Measurements from ENCODE around the gene KCTD1.

Gene KCTD1

DNA sequence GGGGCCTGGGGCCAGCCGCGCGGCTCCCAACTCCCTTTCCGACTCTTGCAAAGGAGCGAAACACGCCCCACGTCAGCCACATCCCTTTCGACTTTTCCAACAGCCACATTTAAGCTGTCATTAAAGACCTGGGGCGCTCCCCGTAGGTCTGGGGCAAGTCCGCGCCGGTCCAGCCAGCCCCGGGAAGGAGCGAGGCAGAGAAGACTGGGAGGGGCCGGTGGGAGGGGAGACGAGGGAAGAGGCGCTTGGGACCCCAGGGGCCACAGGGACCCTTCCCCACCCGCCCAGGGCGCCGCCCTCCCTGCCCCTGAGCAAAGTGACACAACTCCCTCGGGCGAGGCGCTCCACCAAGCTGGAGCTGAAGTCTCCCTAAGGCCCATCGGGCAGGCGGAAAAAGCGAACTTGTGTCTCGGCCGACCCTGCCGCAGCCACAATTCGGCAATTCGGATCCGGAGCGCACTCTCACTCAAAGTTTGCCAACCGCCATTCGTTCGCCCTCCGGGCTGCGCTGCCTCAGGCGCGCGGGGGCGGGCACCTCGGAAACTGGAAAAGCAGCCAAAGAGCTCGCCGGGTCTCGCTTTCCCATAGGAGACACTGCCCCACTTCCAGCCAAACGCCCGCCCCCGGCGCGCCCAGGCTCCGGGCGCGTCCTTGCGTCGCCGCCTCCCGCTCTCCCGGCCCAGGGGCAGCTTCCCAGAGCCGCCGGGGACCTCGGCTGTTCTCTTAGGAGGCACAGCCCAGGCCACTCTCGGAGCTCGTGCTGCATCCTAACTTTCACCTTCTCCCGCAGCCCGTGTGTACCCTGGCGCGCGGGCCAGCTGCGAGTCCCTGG, 1.1 kb upstream of the KCTD1 start:
- DNase-seq: peak in 1 of 2 donors; percentile 13

DNA sequence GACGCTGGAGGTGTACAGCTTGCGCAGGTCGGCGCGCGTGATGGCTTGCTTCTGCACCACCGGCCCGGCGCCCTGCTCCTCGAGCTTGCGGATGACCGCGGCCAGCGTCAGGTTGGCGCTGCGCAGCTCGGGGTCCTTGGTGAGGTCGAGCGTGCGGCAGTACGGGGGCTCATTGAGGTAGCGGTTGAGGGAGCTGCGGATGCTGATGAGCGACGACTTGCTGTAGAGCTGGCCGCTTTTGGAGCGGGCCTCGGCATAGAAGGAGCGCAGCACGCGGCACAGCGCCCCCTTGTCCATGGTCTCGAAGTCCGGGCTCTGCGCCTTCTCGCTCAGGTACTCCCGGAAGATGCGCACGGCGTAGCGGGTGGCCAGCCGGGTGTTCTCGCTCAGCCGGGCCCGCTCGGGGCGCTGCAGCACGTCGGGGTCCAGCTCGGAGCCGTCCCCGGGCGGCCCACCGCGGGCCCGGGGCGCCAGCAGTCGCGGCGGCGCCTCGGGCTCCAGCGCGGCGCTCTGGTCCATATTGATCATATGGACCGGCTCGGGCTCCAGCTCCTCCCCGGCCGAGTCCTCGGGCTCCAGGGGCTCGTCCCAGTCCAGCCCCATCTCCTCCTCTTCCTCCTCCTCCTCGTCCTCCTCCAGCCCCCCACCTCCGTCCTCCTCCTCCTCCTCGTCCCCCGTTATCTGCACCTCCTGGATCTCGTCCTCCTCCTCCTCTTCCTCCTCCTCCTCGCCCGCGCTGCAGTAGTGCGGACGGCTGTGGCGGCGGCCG, 523 bp downstream of the KCTD1 start:
- peak; percentile 36 to 46 for DNase-seq

DNA sequence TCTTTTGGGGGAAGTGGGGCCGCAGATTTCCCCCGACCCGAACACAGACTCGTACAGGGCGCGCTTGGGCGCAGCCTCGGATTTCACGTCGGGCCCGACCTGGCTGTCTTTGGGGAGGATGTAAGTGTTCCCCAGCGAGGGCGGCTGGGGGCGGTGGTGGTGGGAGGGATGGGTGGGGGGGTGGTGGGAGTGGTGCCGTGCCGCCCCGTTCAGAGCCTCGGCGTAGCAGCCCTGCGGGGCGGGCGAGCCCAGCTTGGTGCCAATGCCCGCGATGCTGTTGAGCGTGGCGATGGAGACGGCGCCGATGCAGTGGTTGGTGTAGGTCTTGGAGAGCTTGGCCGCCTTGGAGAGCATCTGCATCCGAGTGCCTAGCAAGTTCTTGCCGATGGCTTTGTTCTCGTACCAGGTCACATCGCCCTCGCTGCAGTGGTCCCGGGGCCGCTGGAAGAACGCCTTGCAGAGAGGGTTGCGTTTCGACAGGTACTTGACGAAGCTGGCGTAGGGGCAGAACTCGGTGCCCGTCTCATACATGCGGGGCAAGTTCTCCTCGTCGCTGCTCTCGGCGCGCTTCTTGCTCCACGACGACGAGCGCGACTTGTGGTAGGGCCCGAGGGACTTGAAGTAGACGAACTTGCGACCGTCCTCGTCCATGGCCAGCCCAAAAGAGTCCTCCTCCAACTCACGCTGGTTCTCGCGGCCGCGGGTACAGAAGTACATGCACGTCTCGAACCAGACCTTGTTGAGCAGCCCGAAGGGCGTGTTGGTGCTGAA, 1.3 kb downstream of the KCTD1 start:
- DNase-seq: no peak

DNA sequence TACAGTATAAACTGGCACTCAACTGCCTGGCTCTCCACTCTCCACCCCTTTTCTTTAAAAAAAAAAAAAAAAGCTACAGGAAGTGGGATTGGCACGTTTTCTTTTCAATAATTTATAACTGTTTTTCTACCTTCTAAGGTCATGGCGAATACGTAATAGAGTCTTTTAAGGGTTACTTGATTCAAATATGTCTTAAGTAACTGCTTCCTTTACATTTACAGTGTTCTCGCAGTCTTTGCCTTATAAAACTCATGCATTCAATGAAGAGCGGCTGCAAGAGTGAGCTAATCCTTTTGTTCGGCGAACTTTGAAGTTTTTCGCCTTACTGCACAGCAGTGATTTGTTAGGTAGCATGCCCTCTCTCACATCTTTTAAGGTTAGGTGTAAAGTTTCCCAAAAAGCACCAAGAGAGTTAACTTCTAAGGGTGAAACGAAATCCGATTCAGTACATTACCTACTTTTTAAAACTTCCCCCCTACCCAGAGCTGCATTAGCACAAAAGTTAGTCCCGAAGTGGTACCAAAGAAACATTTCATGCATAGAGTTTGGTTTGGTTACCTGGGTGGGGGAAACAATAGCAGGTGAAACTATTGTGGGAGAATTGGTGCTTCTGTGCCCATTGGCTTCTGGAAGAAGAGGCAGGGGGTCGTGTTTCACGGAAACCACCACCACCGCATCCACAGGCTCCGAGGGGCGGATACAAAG, 2.0 kb downstream of the KCTD1 start:
- no peak for DNase-seq

DNA sequence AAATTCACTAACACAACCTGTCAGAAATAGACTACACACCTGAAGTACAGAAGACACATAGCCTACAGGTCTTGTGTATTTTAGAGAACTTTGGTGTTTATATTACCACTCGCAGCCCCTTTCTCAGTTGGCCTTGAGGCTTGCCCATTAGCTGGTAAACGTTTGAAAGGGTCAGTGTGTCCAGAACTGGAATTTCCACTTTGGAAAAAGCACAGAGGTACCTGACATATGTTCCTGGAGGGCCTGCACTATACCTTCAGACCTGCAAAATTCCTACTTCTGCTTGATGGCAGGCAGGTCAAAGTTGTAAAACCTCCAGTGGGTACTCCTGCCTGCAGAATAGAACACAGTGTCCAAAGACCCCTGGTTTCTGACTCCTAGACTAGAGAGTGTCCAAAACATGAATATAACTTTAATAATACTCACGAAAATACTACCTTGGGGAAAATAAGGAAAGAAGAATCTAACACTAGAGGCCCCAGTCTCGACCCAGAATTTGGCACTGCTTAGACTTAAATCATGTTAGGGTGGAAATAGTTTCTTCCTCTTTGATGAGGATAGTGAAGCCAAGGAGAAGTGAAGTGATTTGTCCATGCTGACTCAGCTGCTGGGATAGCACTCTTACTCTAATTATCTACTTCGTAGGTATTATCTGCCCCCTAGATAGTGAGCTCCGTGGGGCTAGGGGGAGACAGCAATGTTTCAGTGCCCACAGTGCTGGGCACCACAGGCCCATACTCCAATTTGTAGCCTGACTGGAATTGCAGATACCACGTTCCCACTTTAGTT, 2.8 kb downstream of the KCTD1 start:
- DNase-seq: peak; percentile 12 to 19

DNA sequence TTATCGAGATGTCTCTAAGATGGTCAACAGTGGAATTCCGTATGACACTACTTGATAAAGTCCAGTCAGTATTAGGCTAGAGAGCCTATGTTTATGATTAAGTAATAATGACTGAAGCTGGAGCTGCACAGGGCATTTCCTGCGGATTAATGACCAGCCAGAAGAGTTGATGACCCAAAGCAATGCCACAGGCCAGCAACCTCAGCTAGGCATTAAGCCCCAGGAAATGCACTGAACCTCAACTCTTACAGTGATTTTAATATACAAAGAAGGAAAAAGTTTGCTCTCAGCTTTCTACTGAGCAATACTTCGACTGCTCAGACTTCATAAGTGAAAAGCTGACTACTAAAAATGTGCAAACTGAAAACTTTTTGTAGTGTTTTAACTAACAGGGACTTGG, 3.9 kb downstream of the KCTD1 start:
- DNase-seq: no peak

DNA sequence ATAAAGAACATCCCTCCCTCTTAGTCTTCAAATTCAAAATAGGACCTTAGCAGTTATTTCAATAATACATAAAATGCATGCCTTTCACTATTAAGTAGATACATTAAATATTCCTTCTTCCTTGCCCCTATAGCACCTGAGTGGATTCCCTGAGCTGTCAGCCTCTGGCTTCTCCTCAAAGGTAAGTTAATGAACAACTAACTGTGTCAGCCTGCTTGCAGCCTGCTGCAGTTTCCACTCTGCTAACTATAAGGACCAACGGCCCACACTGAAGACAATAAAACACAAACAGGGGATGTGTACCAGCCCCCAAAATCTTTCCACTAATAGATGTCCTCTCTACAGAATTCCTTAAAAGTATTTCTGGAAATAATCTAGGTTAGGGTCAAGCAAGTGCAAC, 5.0 kb downstream of the KCTD1 start:
- DNase-seq: no peak

DNA sequence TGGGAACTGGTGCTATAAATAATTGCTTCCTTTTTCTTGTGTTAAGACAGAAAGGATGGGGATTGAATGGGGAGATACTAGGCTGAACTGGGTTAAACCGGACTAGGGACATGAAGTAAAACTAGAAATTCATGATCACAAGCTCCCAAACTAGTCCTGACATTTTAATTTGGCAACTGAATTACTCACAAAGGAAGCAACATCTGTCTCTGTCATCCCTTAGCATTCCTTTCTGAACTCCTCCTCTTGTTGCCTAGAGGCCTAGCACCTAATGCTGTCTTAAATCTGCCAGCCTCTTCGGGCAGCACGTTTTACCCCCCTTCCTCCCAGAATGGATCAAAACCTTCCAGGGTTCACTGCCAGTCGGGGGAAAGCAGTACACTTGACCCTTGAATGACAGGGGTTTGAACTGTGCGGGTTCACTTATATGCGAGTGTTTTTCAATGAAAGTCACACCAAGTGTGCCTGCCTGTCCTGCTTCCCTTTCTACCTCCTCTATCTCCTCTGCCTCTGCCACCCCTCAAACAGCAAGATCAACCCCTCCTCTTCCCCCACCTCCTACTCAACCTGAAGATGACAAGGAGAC, 8.2 kb downstream of the KCTD1 start:
- no peak for DNase-seq

DNA sequence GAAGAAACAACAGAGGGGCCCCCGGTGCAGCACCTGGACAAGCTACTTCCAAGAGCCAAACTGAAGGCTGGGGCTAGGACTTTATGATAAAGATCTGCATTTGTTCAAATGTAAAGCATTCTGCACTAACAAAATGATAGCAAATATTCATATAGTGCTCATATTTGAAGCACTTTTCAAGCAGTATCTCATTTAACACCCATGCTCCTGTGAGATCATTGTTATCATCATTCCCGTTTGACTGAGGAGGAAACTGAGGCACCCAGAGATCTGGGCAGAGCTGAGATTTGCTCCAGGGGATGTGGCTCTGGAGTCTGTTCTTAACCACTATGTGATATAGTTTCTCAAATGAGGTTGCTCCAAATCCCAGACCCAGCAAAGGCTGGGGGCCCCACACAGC, 9.8 kb downstream of the KCTD1 start:
- DNase-seq: no peak

DNA sequence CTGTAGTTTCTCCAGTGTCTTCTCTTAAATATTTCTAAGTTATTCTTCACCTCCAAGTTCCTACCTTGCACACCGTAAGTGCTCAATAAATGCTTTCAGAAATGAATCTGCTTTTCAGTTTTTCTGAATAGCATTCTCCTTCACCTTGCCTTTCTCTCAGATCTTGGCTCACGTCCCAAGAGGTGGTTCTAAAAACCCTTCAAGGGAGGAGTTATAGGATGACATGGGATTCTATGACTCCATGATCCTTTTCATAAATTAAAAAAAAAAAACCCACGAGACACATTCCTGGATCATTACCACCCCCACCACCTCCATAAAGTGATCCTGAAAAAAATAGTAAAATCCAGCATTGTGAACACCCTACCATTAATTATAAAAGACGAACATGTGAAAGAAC, 11.7 kb downstream of the KCTD1 start:
- DNase-seq: no peak

DNA sequence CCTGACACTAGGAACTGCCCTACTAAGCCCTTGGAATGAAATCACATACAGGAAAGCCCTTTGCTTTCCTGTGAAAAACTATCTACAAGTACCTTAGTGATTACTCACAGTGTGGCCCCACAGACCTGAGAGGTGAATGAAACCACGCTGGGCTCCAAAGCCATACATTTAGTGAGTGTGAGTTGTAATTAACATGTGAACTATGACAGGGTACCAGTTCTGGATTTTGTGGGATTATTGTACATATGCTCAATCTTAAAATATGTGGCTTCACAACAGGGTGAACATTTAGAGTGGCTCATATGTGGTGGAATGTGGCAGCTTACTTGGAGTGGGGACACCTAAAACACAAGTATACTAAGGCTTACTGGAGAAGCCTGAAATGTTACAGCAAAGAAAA, 12.3 kb downstream of the KCTD1 start:
- no peak for DNase-seq

DNA sequence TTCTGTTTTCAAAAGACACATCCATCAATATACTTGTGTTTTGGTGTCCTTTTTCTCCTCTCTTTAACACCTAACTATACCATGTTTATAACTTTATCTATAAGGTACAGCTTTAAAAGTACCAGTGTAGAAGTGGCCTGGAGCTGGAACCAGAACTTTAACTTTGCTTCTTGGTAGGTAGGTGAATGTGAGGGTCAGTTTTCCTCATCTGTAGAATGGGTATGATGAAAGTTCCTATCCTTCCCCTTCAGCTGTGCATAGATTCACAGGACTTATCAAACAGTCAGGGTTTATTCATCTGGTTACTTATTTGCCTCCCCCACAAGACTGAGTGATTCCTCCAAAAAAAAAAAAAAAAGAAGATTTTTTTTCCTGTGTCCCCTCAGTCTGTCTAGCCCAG, 12.7 kb downstream of the KCTD1 start:
- no peak for DNase-seq

DNA sequence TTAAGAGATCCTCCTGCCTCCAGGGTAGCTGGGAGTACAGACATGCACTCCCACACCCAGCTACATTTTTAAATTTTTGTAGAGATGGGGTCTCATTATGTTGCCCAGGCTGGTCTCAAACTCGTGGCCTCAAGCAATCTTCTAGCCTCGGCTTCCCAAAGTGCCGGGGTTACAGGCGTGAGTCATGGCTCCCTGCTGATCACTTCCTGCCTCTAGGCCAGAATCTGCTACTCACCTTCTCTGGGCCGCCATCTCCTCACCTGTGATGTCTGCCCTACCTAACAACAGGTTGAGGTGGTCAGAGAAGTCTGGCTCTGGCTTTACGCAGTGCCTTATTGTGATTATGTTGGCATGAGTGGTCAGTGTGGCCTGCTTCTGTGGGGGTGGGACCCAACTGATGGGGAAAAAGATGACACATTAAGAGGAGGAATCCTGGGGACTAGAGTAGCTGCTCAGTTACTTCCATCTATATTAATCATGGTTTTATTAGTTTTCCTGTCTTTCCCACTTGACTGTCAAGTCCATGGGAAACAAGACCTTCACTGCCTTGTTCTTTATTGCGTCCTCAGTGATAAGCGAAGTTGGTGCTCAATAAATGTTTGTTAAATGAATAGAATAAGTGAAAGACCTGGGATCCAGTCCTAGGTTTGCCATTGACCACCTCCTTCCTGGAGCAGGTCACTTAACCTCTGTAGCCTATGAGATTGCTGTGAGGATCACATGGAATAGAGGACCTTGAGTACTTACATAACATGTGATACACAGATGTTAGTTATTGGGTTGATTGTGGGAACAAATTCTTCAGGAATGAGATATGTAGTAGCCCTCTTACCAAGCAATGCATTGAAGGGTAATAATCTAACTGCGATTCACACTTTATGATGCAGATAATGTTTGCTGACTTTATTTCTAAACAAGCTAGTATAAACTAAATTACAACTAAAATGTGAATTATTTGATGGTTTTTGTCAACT, 15.7 kb downstream of the KCTD1 start:
- no peak for DNase-seq

DNA sequence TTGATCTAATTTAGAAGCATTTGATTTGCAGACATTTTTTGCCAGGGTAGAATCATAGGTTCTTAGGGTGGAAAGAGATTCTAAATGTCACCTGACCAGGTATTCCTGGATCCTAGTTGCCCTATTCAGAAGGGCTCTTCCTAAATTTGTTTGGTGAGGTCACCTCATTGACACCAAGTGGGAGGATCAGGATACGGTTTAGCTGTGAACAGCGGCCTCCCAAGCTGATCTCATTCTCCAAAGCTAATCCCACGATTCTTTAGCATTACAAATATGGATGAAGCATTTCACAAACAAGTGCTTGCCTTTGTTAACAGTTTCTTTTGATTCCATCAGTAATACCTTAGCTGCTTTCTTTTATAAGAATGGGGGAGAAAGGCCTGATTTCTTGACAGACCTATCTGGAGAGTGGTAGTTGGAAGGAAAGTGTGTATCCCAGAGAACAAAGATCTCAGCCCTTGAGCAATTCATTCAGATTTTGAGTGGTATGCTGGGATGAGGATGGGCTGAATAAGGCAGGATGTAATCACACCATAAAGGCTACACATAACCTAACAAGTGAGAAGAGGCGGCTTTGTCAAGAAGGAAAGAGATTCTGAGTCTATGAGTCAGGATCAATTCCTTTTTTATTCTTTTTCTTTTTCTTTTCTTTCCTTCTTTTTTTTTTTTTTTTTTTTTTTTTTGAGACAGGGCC, 16.6 kb downstream of the KCTD1 start:
- DNase-seq: no peak

DNA sequence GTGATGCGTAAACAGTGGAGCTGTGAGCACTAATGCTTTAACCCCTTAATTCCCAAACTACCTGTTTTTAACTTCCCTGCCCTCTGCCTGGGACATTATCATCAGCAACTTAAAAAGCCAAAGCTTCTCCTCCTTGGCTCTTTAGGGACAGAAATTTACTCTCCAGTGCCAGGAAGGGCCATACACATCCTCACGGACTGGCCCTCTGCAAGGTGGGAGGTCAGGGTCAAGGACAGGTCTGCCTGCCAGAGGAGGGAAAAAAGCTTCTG, 21.5 kb downstream of the KCTD1 start:
- DNase-seq: no peak

DNA sequence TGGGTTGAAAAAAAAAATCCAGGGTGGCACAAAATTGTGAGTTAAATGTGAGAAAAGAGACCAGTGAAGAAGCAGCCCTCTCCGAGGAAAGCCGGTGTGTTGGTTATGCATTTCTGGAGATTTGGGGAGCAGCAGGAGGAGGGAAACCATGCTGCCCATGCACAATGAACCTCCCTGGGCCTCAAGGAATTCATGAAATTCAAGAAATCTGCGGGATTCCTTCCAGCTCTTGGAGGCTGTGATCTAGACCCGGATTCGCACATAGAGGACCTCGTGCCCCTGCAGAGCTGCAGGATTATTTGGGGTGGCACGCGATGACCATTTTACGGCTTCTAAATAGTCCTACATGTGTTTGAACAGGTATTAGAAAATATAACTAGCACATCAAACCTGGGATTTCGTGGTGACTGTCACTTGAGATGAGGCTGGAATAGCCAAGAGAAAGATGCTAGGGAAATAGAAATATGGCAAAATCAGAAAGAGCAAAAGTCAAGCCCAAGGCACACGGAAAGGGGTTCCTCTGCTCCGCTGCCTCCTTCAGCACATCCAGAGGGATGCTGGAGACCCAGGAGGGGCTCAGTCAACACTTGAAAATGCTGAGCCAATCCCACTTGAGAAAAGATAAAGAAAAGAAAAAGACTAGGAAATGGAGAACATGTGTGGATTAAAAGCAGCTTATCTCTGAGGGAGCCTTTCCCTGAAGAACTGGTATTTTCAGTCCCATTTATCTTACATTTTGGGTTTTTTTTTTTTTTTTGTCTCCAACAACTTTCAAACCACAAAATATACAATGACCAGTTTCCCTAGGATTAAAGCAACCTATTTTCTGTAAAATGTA, 22.0 kb downstream of the KCTD1 start:
- DNase-seq: no peak

DNA sequence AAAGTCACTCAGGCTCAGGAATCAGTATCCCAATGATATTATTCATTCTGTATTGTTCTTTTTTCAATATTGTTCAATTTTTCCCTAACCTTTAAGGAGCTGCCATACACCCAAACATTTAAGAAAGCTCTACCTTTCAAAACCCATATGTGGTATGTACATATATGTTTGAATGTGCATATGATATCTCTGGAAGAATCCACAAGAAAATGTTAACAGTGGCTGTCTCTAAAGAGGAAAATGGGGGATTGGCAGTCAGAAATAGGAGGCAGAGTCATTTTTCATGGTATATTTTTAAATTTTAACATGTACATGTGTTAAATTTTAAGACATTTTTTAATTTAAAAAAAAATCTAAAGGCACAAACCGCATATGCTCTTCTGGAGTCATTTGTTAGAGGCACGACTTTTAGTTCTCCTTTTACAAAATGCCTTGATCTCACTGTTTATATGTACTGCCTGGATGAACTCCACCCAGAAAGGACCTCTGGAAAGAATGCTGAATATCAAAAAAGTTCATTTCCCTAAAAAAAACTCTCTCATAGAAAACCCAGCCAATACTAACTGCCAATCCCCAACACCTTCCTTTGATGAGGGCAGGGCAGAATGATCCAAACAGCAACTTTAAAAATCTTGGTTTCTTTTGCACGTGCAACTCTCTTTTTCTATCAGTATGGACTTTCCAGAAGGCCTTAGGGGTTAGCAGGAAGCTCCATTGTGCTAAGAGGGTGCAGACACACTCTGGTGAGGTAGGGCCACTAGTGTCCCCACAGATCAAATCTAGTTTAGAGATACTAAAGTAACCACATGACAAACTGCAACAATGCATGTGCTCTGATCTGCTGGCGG, 23.6 kb downstream of the KCTD1 start:
- no peak for DNase-seq

DNA sequence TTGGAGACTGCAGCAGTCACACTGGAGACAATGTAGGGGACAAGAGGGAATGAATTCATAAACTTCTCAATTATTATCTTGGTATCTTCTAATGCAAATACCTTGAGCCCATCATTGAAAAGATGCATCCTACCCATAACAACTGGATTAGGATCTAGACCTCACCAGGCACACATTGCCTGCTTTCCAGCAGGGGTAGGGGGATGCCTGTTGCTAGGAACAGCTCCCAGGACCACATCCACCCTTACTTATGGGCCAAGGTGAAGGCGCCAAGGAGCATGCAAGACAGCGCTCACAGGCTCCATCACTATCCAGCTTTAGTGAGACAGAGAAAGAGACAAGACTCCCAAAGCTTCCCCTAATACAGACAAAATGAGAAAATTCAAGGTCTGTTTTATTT, 24.4 kb downstream of the KCTD1 start:
- DNase-seq: no peak
